ENCODE data around the gene PRKCA. TPM values are rescaled to one million over a fixed set of nuclear protein-coding genes. Genes with fewer than 3 reads are reported as not detected.

The PRKCA gene
- total and polyA plus RNA-seq, 9 donors = 9.1 to 67.6 (median 37.2) TPM

- peaks cover 7% of the 10 kb centered on the region for H3K4me1 ChIP-seq (ENCODE audit: insufficient read depth)
- no peak for TF ChIP-seq POLR2A (IDR thresholded peaks at IDR 0.05)
- TF ChIP-seq EP300 (IDR thresholded peaks at IDR 0.05) = no peak
- TF ChIP-seq CTCF (IDR thresholded peaks at IDR 0.05) = no peak
- no peaks in the 10 kb centered on the region for H3K36me3 ChIP-seq
- intact Hi-C loops (cut with DNase I) = loop anchor here in 1 of 4 donors (5.0 kb wide), 1 partner anchor 271 kb away; the partner anchor contains the start of gene PRKCA
- 28 to 42% (median 31%) methylated on average over 4 of the region's 4 CpGs for WGBS, 3 donors
- no peaks in the 10 kb centered on the region for H3K9me3 ChIP-seq
- no peak overlapping the region for H3K27ac ChIP-seq
- H3K4me3 ChIP-seq = no peak overlapping the region
- no peak for DNase-seq
- H3K27me3 ChIP-seq = no peaks in the 10 kb centered on the region
These were observed 270.7 kb downstream of the PRKCA start for GRCh38 chr17:66573078-66573477.

GRCh38 chr17:66574123-66574522 lies 271.7 kb downstream of the PRKCA start:
- Histone ChIP-seq H3K4me3 (no peak overlapping the region), H3K9me3 (no peaks in the 10 kb centered on the region), H3K27ac (no peak overlapping the region), H3K4me1 (ENCODE audit: insufficient read depth) (peaks cover 16% of the 10 kb centered on the region), H3K36me3 (no peaks in the 10 kb centered on the region), H3K27me3 (no peaks in the 10 kb centered on the region)
- WGBS, 3 donors = 73 to 89% (median 88%) methylated on average over 4 of the region's 4 CpGs
- intact Hi-C loops (cut with DNase I) = loop anchor here in 1 of 4 donors (5.0 kb wide), 1 partner anchor 272 kb away; the partner anchor contains the start of gene PRKCA
- TF ChIP-seq EP300 (IDR thresholded peaks at IDR 0.05) (no peak), POLR2A (IDR thresholded peaks at IDR 0.05) (no peak), CTCF (IDR thresholded peaks at IDR 0.05) (no peak)
- DNase-seq = no peak

- WGBS, 3 donors = 72 to 83% (median 79%) methylated on average over 6 of the region's 6 CpGs
- Histone ChIP-seq H3K4me1 (ENCODE audit: insufficient read depth) (peaks cover 19% of the 10 kb centered on the region), H3K4me3 (no peak overlapping the region), H3K9me3 (no peaks in the 10 kb centered on the region), H3K27ac (no peak overlapping the region), H3K36me3 (no peaks in the 10 kb centered on the region), H3K27me3 (no peaks in the 10 kb centered on the region)
- no peak for DNase-seq
- no peak for TF ChIP-seq POLR2A (IDR thresholded peaks at IDR 0.05)
- no peak for TF ChIP-seq CTCF (IDR thresholded peaks at IDR 0.05)
- no peak for TF ChIP-seq EP300 (IDR thresholded peaks at IDR 0.05)
- intact Hi-C loops (cut with DNase I) = no loop called here
These were observed 274.1 kb downstream of the PRKCA start for GRCh38 chr17:66576473-66576872.

GRCh38 chr17:66577041-66577440 lies 274.6 kb downstream of the PRKCA start:
- H3K4me3 ChIP-seq = no peak overlapping the region
- no peak overlapping the region for H3K27ac ChIP-seq
- no peaks in the 10 kb centered on the region for H3K27me3 ChIP-seq
- TF ChIP-seq CTCF (IDR thresholded peaks at IDR 0.05) (no peak), EP300 (IDR thresholded peaks at IDR 0.05) (no peak)
- no peaks in the 10 kb centered on the region for H3K36me3 ChIP-seq
- DNase-seq = no peak
- intact Hi-C loops (cut with DNase I) = no loop called here
- H3K4me1 ChIP-seq (ENCODE audit: insufficient read depth) = peaks cover 19% of the 10 kb centered on the region
- H3K9me3 ChIP-seq = no peaks in the 10 kb centered on the region
- 88 to 96% (median 96%) methylated on average over 8 of the region's 8 CpGs for WGBS, 3 donors

Data from ovary (tissue), 9 donors.